Measurements from ENCODE around the gene RIMBP2.

DNA sequence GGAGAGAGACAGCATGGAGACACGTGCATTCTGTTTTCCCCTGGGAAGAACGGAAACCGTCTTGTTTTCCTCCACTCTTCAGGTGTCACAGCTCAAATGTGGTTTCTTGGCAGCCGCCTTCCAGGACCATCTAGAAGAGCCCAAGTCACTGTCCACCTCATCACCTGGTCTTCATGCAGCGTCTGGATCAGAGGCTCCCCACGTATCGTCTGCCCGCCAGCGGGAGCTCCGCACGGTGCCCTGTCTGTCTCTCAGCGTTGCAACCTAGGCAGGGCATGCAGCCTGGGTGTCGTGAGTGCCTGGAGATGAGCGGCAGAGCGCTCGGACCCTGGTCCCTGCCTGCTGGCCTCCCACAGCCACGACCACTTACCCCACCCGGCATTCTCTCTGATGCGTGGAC, 260.9 kb downstream of the RIMBP2 start:
- TF ChIP-seq POLR2AphosphoS5 (IDR thresholded peaks at IDR 0.05; ENCODE audit: low read depth, low read length), result no peak
- no peak for TF ChIP-seq POLR2A (IDR thresholded peaks at IDR 0.05; ENCODE audit: low read depth, low read length)
- no peak for TF ChIP-seq TAF1 (IDR thresholded peaks at IDR 0.05; ENCODE audit: borderline replicate concordance, low read depth, low read length)

Data from GM12892 (cell line).